Right lobe of liver (tissue), 4 donors: ENCODE data around the gene NKIRAS2.

Source experiments
- CTCF ChIP-seq, 4 donors: fragments of 200-600 bp in 3 of 4; fragments of 450-650 bp in 1 of 4; IDR thresholded peaks; one replicate each; pipeline versions ENCODE4 v1.5.1 to v1.8.0; 2016 to 2022; ENCODE audit warnings: antibody characterized with exemption in 4 of 4, mild to moderate bottlenecking in 2 of 4
- POLR2A ChIP-seq: fragments of 450-650 bp; IDR thresholded peaks from one replicate; pipeline ENCODE4 v1.6.1; 2017; ENCODE audit warnings: antibody characterized with exemption, mild to moderate bottlenecking
- donor health status: DM: no; HTN: no; CAD: no.
- donor health status: DM: no; HTN: no; CAD: no.
- donor health status: DM: no; HTN: yes; CAD: no.

DNA sequence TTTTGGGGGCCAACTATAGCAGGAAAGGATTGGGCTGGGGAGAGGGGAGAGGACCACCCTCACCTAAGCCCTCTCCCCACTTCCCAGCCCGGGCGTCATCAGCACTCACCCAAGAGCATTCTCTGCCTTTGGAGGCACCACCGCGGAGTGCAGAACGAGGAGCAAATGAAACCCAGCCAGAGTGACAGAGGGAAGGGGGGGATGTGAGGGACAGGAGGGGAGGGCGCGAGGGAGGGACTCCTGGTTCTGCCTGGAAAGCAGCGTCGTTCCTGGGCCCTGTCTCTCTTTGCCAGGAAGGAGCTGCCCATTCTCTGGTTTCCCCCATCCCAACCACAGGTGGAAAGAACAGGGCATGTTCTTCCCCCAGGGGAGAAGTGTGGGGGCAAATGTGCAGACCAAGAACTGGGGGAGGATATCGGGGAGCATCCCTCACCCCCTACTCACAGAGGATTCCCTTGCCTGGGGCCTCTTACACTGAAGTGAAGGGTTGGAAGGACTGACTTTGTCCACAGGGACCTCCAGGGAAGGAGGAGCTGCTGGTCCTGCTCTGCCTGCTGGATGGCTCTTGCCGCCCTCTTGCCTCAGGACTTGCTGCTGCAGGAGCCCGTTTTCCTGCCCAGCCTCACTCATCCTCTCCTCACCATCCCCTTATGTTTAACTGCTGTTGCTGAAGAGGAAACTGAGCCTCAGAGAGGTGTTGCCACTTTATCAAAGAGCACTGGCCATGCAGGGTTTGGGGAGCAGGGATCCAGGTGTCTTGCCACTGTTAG lies 34.0 kb downstream of the NKIRAS2 start:
- no peak for TF ChIP-seq CTCF (IDR thresholded peaks at IDR 0.05)
- no peak for TF ChIP-seq POLR2A
